CD4-positive, alpha-beta T cell (primary cell): Measurements from ENCODE around the gene NOD1. TPM values are rescaled to one million over a fixed set of nuclear protein-coding genes. Genes with fewer than 3 reads are reported as not detected.

Source experiments
- ATAC-seq: fragments of 200-7000 bp; cut with Tn5 transposase; one replicate; pipeline ENCODE4 v1.10.0; 2022; ENCODE audit warnings: mild to moderate bottlenecking; ENCODE audit not compliant: poor library complexity
- CTCF ChIA-PET: fragments of 350-600 bp; sonication (Branson Sonifier 250); formaldehyde crosslinking; loops from one replicate; lab custom pipeline; 2021; ENCODE audit warnings: antibody characterized with exemption, inconsistent platforms; lab: Charles Lee
- POLR2A ChIA-PET: fragments of 350-600 bp; sonication (Branson Sonifier 250); formaldehyde crosslinking; loops from one replicate; lab custom pipeline; 2021; ENCODE audit warnings: antibody characterized with exemption, inconsistent platforms; lab: Charles Lee
- DNase-seq, 14 experiments: peaks; one replicate each; pipeline ENCODE4 v3.0.0-alpha.2; 2013 to 2020; ENCODE audit warnings: mixed read lengths in 2 of 14
- H3K27ac ChIP-seq, 2 donors: one replicate each; pipeline versions ENCODE4 v1.5.1 to v1.7.0; 2013; ENCODE audit warnings: low read length in 2 of 2, low read depth in 1 of 2, mild to moderate bottlenecking in 1 of 2
- H3K27me3 ChIP-seq, 2 experiments: 1 replicate in 1 of 2; 2 replicates in 1 of 2; pipeline versions ENCODE4 v1.6.1 to v1.7.0; 2013; ENCODE audit warnings: low read length in 2 of 2, control low read depth in 1 of 2, mild to moderate bottlenecking in 1 of 2, moderate library complexity in 1 of 2; ENCODE audit not compliant: insufficient read depth in 2 of 2, control insufficient read depth in 1 of 2
- H3K36me3 ChIP-seq: one replicate; pipeline ENCODE4 v1.6.1; 2013; ENCODE audit warnings: low read length, control low read depth; ENCODE audit not compliant: insufficient read depth
- H3K4me1 ChIP-seq: one replicate; pipeline ENCODE4 v1.6.1; 2013; ENCODE audit warnings: low read length, control low read depth; ENCODE audit not compliant: insufficient read depth
- H3K4me3 ChIP-seq: one replicate; pipeline ENCODE4 v1.5.1; 2013; ENCODE audit warnings: mild to moderate bottlenecking, low read length, moderate library complexity
- H3K9me3 ChIP-seq, 2 experiments: 1 replicate in 1 of 2; 2 replicates in 1 of 2; pipeline versions ENCODE4 v1.6.1 to v1.7.0; 2013; ENCODE audit warnings: low read length in 2 of 2, mild to moderate bottlenecking in 2 of 2, control low read depth in 1 of 2, moderate library complexity in 1 of 2; ENCODE audit not compliant: control insufficient read depth in 1 of 2, insufficient read depth in 1 of 2
- H3K27ac Mint-ChIP-seq: one replicate; pipeline ENCODE4 v1.8.0; 2020; ENCODE audit warnings: mixed read lengths
- H3K27me3 Mint-ChIP-seq: one replicate; pipeline ENCODE4 v1.8.0; 2021; ENCODE audit warnings: mixed read lengths
- H3K36me3 Mint-ChIP-seq: one replicate; pipeline ENCODE4 v1.8.0; 2021; ENCODE audit warnings: low read depth, mixed read lengths
- H3K4me1 Mint-ChIP-seq: one replicate; pipeline ENCODE4 v1.8.0; 2021; ENCODE audit warnings: low read depth, mixed read lengths
- H3K4me3 Mint-ChIP-seq: one replicate; pipeline ENCODE4 v1.8.0; 2020; ENCODE audit warnings: mild to moderate bottlenecking, mixed read lengths
- H3K9me3 Mint-ChIP-seq: one replicate; pipeline ENCODE4 v1.8.0; 2020; ENCODE audit warnings: mixed read lengths
- CTCF ChIP-seq: fragments of 200-600 bp; IDR thresholded peaks from one replicate; pipeline ENCODE4 v1.8.0; 2022; ENCODE audit warnings: antibody characterized with exemption, mild to moderate bottlenecking
- intact Hi-C, 2 experiments: fragments of 100-400 bp; cut with DNase I in 1 of 2; cut with micrococcal nuclease in 1 of 2; formaldehyde crosslinking; loops; one replicate each; pipeline versions ENCODE4 v1.15.1 to v1.9.0; 2023 to 2025; cut with DNase I, micrococcal nuclease
- total RNA-seq, 174 experiments: library from RNA in 2 of 174; stranded (reverse) in 2 of 174; gene quantifications; one replicate each; pipeline ENCODE4 v1.2.3 and lab custom pipeline; 2021 to 2026

The NOD1 gene
- total RNA-seq, 2 experiments from 2014 or later = 11.6 to 12.6 TPM

- H3K4me1 ChIP-seq = no peaks in the 10 kb centered on the region
- peaks cover 5 to 11% of the 10 kb centered on the region in 2 experiments for H3K9me3 ChIP-seq
- POLR2A ChIA-PET = no interaction called here
- TF ChIP-seq CTCF = no peak
- CTCF ChIA-PET = no interaction called here
- Mint-ChIP-seq H3K36me3 (peaks cover 21% of the 10 kb centered on the region), H3K4me3 (no peak overlapping the region), H3K27ac (no peak overlapping the region), H3K27me3 (no peaks in the 10 kb centered on the region), H3K4me1 (no peaks in the 10 kb centered on the region), H3K9me3 (peaks cover 3% of the 10 kb centered on the region)
- no peak overlapping the region for H3K27ac ChIP-seq
- intact Hi-C loops = no loop called here
- no peak for ATAC-seq
- H3K36me3 ChIP-seq = peaks cover 9% of the 10 kb centered on the region
- H3K4me3 ChIP-seq = no peak overlapping the region
- DNase-seq = no peak
- no peaks in the 10 kb centered on the region for H3K27me3 ChIP-seq
Measured at GRCh38 chr7:30493228-30493627, 14.6 kb upstream of the NOD1 start.

GRCh38 chr7:30491417-30491816 is 12.8 kb upstream of the NOD1 start:
- Mint-ChIP-seq H3K27me3 (no peaks in the 10 kb centered on the region), H3K9me3 (peaks cover 3% of the 10 kb centered on the region), H3K4me3 (no peak overlapping the region), H3K27ac (no peak overlapping the region), H3K4me1 (no peaks in the 10 kb centered on the region), H3K36me3 (peaks cover 13% of the 10 kb centered on the region)
- DNase-seq = no peak
- intact Hi-C loops = no loop called here
- Histone ChIP-seq H3K27ac (no peak overlapping the region), H3K27me3 (no peaks in the 10 kb centered on the region), H3K9me3 (peaks cover 5 to 11% of the 10 kb centered on the region in 2 experiments), H3K4me1 (no peaks in the 10 kb centered on the region), H3K4me3 (no peak overlapping the region), H3K36me3 (no peaks in the 10 kb centered on the region)
- CTCF ChIA-PET = no interaction called here
- POLR2A ChIA-PET = no interaction called here
- ATAC-seq = no peak
- no peak for TF ChIP-seq CTCF

- CTCF ChIA-PET = no interaction called here
- Mint-ChIP-seq H3K27ac (no peak overlapping the region), H3K36me3 (no peaks in the 10 kb centered on the region), H3K9me3 (peaks cover 3% of the 10 kb centered on the region), H3K4me3 (no peak overlapping the region), H3K4me1 (no peaks in the 10 kb centered on the region), H3K27me3 (no peaks in the 10 kb centered on the region)
- ATAC-seq = no peak
- Histone ChIP-seq H3K4me1 (no peaks in the 10 kb centered on the region), H3K9me3 (peaks cover 0 to 9% of the 10 kb centered on the region in 2 experiments), H3K27ac (no peak overlapping the region), H3K27me3 (no peaks in the 10 kb centered on the region), H3K36me3 (no peaks in the 10 kb centered on the region), H3K4me3 (no peak overlapping the region)
- POLR2A ChIA-PET = no interaction called here
- DNase-seq = no peak
- TF ChIP-seq CTCF = no peak
- intact Hi-C loops = no loop called here
Measured at GRCh38 chr7:30487371-30487770, 8.8 kb upstream of the NOD1 start.
